SK-N-SH treated with all-trans-retinoic acid at 6 μM for 48 hours (cell line): Measurements from ENCODE around the gene JKAMP.

Source experiments
- ATAC-seq: fragments of 200-7000 bp; cut with Tn5 transposase; 3 replicates; pipeline ENCODE4 v1.9.1; 2020; ENCODE audit warnings: mild to moderate bottlenecking, moderate library complexity
- ARNTL ChIP-seq: fragments of 450-650 bp; formaldehyde crosslinking; IDR thresholded peaks from 2 replicates; pipeline ENCODE4 v1.5.0; 2020; ENCODE audit warnings: low read depth, mild to moderate bottlenecking, moderate library complexity, borderline replicate concordance
- BACH2 ChIP-seq: fragments of 250-450 bp; sonication (Bioruptor Pico); IDR thresholded peaks from 2 replicates; pipeline ENCODE4 v1.9.0; 2021; ENCODE audit warnings: mild to moderate bottlenecking, borderline replicate concordance
- CREB5 ChIP-seq: fragments of 250-450 bp; sonication (Bioruptor Pico); IDR thresholded peaks from 2 replicates; pipeline ENCODE4 v1.5.1; 2020; ENCODE audit warnings: low read depth, mild to moderate bottlenecking, moderate library complexity
- CSDC2 ChIP-seq: fragments of 250-450 bp; sonication (Bioruptor Pico); IDR thresholded peaks from 2 replicates; pipeline ENCODE4 v1.5.0; 2020; ENCODE audit warnings: mild to moderate bottlenecking, moderate library complexity
- ESRRG ChIP-seq: fragments of 250-450 bp; sonication (Bioruptor Pico); IDR thresholded peaks from 2 replicates; pipeline ENCODE4 v1.6.1; 2021; ENCODE audit warnings: mild to moderate bottlenecking
- GLIS3 ChIP-seq: fragments of 250-450 bp; sonication (Bioruptor Pico); IDR thresholded peaks from 2 replicates; pipeline ENCODE4 v1.5.0; 2020; ENCODE audit warnings: mild to moderate bottlenecking, moderate library complexity
- ISL1 ChIP-seq: fragments of 250-450 bp; sonication (Bioruptor Pico); IDR thresholded peaks from 2 replicates; pipeline ENCODE4 v2.1.2; 2022; ENCODE audit warnings: mild to moderate bottlenecking, moderate library complexity
- OSR1 ChIP-seq: fragments of 250-450 bp; sonication (Bioruptor Pico); IDR thresholded peaks from 2 replicates; pipeline ENCODE4 v1.8.0; 2022; ENCODE audit warnings: moderate library complexity, mild to moderate bottlenecking, inconsistent platforms
- PATZ1 ChIP-seq: fragments of 250-450 bp; sonication (Bioruptor Pico); IDR thresholded peaks from 2 replicates; pipeline ENCODE4 v1.8.0; 2020; ENCODE audit warnings: mild to moderate bottlenecking, moderate library complexity, borderline replicate concordance
- POU6F1 ChIP-seq: fragments of 250-450 bp; sonication (Bioruptor Pico); IDR thresholded peaks from 2 replicates; pipeline ENCODE4 v1.8.0; 2021; ENCODE audit warnings: low read depth, mild to moderate bottlenecking, moderate library complexity, borderline replicate concordance
- PPARA ChIP-seq: fragments of 250-450 bp; sonication (Bioruptor Pico); IDR thresholded peaks from 2 replicates; pipeline ENCODE4 v1.5.0; 2020; ENCODE audit warnings: mild to moderate bottlenecking, borderline replicate concordance
- RARB ChIP-seq: fragments of 250-450 bp; sonication (Bioruptor Pico); IDR thresholded peaks from 2 replicates; pipeline ENCODE4 v1.8.0; 2021; ENCODE audit warnings: mild to moderate bottlenecking, moderate library complexity
- SNAI2 ChIP-seq: fragments of 250-450 bp; sonication (Bioruptor Pico); IDR thresholded peaks from 2 replicates; pipeline ENCODE4 v1.5.0; 2020; ENCODE audit warnings: mild to moderate bottlenecking, moderate library complexity
- TCF4 ChIP-seq: fragments of 250-450 bp; sonication (Bioruptor Pico); IDR thresholded peaks from 2 replicates; pipeline ENCODE4 v1.8.0; 2021; ENCODE audit warnings: mild to moderate bottlenecking, moderate library complexity, borderline replicate concordance
- TOX ChIP-seq: fragments of 250-450 bp; sonication (Bioruptor Pico); IDR thresholded peaks from 2 replicates; pipeline ENCODE4 v1.8.0; 2021; ENCODE audit warnings: mild to moderate bottlenecking, moderate library complexity, borderline replicate concordance
- TSHZ2 ChIP-seq: fragments of 250-450 bp; sonication (Bioruptor Pico); IDR thresholded peaks from 2 replicates; pipeline ENCODE4 v1.5.0; 2020; ENCODE audit warnings: mild to moderate bottlenecking, moderate library complexity
- ZC3H10 ChIP-seq: fragments of 250-450 bp; sonication (Bioruptor Pico); IDR thresholded peaks from 2 replicates; pipeline ENCODE4 v1.5.1; 2021; ENCODE audit warnings: mild to moderate bottlenecking, moderate library complexity
- ZFP3 ChIP-seq: fragments of 250-450 bp; sonication (Bioruptor Pico); IDR thresholded peaks from 2 replicates; pipeline ENCODE4 v1.5.0; 2020; ENCODE audit warnings: mild to moderate bottlenecking, moderate library complexity
- ZFP30 ChIP-seq: fragments of 450-650 bp; formaldehyde crosslinking; IDR thresholded peaks from 2 replicates; pipeline ENCODE4 v1.5.0; 2022; ENCODE audit warnings: mild to moderate bottlenecking, moderate library complexity
- ZNF565 ChIP-seq: fragments of 450-650 bp; formaldehyde crosslinking; conservative IDR thresholded peaks from 2 replicates; pipeline ENCODE4 v1.5.0; 2020; ENCODE audit warnings: low read depth, mild to moderate bottlenecking, moderate library complexity
- ZNF70 ChIP-seq: fragments of 450-650 bp; formaldehyde crosslinking; IDR thresholded peaks from 2 replicates; pipeline ENCODE4 v1.5.0; 2020; ENCODE audit warnings: mild to moderate bottlenecking, moderate library complexity
- ZNF8 ChIP-seq: fragments of 450-650 bp; formaldehyde crosslinking; IDR thresholded peaks from 2 replicates; pipeline ENCODE4 v1.5.0; 2020; ENCODE audit warnings: mild to moderate bottlenecking, moderate library complexity

The JKAMP gene

GRCh38 chr14:59520224-59520623, 35.9 kb downstream of the JKAMP start (continued):
- TF ChIP-seq CREB5 (CRISPR knock-in tag) (no peak), ZFP30 (CRISPR knock-in tag) (no peak), ZNF70 (CRISPR knock-in tag) (no peak), BACH2 (CRISPR knock-in tag) (no peak), TSHZ2 (CRISPR knock-in tag) (no peak), CSDC2 (CRISPR knock-in tag) (no peak), TOX (no peak)

GRCh38 chr14:59529189-59529588, 44.9 kb downstream of the JKAMP start:
- no peak for ATAC-seq
- TF ChIP-seq PATZ1 (no peak), ZNF565 (CRISPR knock-in tag) (no peak), PPARA (CRISPR knock-in tag) (no peak), TCF4 (no peak), ARNTL (CRISPR knock-in tag) (no peak), CSDC2 (CRISPR knock-in tag) (no peak), POU6F1 (CRISPR knock-in tag) (no peak), TOX (no peak), ZC3H10 (CRISPR knock-in tag) (no peak), ESRRG (no peak), RARB (CRISPR knock-in tag) (no peak), ZFP3 (no peak)
- TF ChIP-seq, all 23 proteins: peak for 0

GRCh38 chr14:59530349-59530748, 46.0 kb downstream of the JKAMP start:
- ATAC-seq = no peak
- TF ChIP-seq GLIS3 = no peak
- TF ChIP-seq, all 23 proteins: peak for 0

GRCh38 chr14:59532419-59532818, 48.1 kb downstream of the JKAMP start:
- TF ChIP-seq ZNF70 (CRISPR knock-in tag) (no peak), SNAI2 (CRISPR knock-in tag) (no peak), ZNF8 (CRISPR knock-in tag) (no peak), TCF4 (no peak), TOX (no peak), CREB5 (CRISPR knock-in tag) (no peak), RARB (CRISPR knock-in tag) (no peak), CSDC2 (CRISPR knock-in tag) (no peak), PPARA (CRISPR knock-in tag) (no peak), ISL1 (no peak), BACH2 (CRISPR knock-in tag) (no peak), ESRRG (no peak), OSR1 (CRISPR knock-in tag) (no peak), TSHZ2 (CRISPR knock-in tag) (no peak), ZNF565 (CRISPR knock-in tag) (no peak), ZFP3 (no peak), ARNTL (CRISPR knock-in tag) (no peak)
- ATAC-seq = no peak
